ENCODE data around the gene HELB.

The HELB gene

GRCh38 chr12:66365718-66366490 is 63.6 kb downstream of the HELB start:
- peak; percentile 25 for DNase-seq (ENCODE audit: low read depth)

GRCh38 chr12:66367015-66367667 is 64.8 kb downstream of the HELB start:
- DNase-seq (ENCODE audit: low read depth): no peak

- DNase-seq (ENCODE audit: low read depth): no peak
These were observed 69.7 kb downstream of the HELB start for GRCh38 chr12:66371982-66372381.

- no peak for DNase-seq (ENCODE audit: low read depth)
These were observed 73.3 kb downstream of the HELB start for GRCh38 chr12:66375560-66375959.

- no peak for DNase-seq (ENCODE audit: low read depth)
These were observed 77.3 kb downstream of the HELB start for GRCh38 chr12:66379616-66380015.

- no peak for DNase-seq (ENCODE audit: low read depth)
These were observed 78.7 kb downstream of the HELB start for GRCh38 chr12:66380769-66381535.

GRCh38 chr12:66387117-66387516 is 84.8 kb downstream of the HELB start:
- DNase-seq (ENCODE audit: low read depth): peak; percentile 10

Data from EH (cell line).